Esophagus squamous epithelium (tissue), 5 donors: ENCODE measurements around the gene OR51A7. TPM values are rescaled to one million over a fixed set of nuclear protein-coding genes. Genes with fewer than 3 reads are reported as not detected.
"Not testable (repeated sequence)": the region's sequence is repeated elsewhere in the genome, so short reads cannot be mapped to it uniquely, and the experiment has no call there.

Experiments
- DNase-seq: peaks from one replicate; lab custom pipeline; 2025; lab: John Stamatoyannopoulos, UW
- H3K27ac ChIP-seq, 4 donors: fragments of 200-600 bp; sonication (generic); one replicate each; pipeline ENCODE4 v1.5.1; 2016 to 2019; ENCODE audit warnings: mild to moderate bottlenecking in 1 of 4
- H3K27me3 ChIP-seq, 4 donors: fragments of 200-600 bp; sonication (generic); 1 replicate in 3 of 4; 2 replicates in 1 of 4; pipeline versions ENCODE4 v1.5.1 to v1.6.0; 2017 to 2021; ENCODE audit warnings: antibody characterized with exemption in 1 of 4
- H3K36me3 ChIP-seq, 3 donors: fragments of 200-600 bp; sonication (generic); one replicate each; pipeline ENCODE4 v1.5.1; 2016 to 2019
- H3K4me1 ChIP-seq, 3 donors: fragments of 200-600 bp; sonication (generic); one replicate each; pipeline ENCODE4 v1.5.1; 2017 to 2019
- H3K4me3 ChIP-seq, 4 donors: fragments of 200-600 bp; sonication (generic); 1 replicate in 3 of 4; 2 replicates in 1 of 4; pipeline ENCODE4 v1.5.1; 2016 to 2019; ENCODE audit warnings: mild to moderate bottlenecking in 2 of 4, moderate library complexity in 1 of 4
- H3K9me3 ChIP-seq, 3 donors: fragments of 200-600 bp; sonication (generic); one replicate each; pipeline ENCODE4 v1.5.1; 2016 to 2019
- POLR2A ChIP-seq, 4 donors: fragments of 450-650 bp; IDR thresholded peaks; one replicate each; pipeline ENCODE4 v1.6.1; 2017; ENCODE audit warnings: antibody characterized with exemption in 4 of 4, mild to moderate bottlenecking in 4 of 4, moderate library complexity in 3 of 4
- WGBS, 2 donors: methylation state at CpG; one replicate each; pipeline ENCODE4 v1.1.5; 2018; 5-methylcytosine and 5-hydroxymethylcytosine counted together
- intact Hi-C: fragments of 100-400 bp; cut with DNase I; formaldehyde crosslinking; loops from one replicate; pipeline ENCODE4 v1.15.0; 2022
- total RNA-seq, 4 donors: library from RNA; depleted of rRNA; stranded (reverse); fragments of >200 nt; gene quantifications; one replicate each; pipeline ENCODE4 v1.1.0, GENCODE V29; 2016
- TF ChIP-seq, protein P1 (sequence below), 6 experiments: fragments of 450-650 bp in 4 of 6; fragments of 200-600 bp in 2 of 6; sonication (generic) in 2 of 6; IDR thresholded peaks; one replicate each; pipeline ENCODE4 v1.5.1; 2016 to 2019; ENCODE audit warnings: antibody characterized with exemption in 6 of 6, mild to moderate bottlenecking in 4 of 6, moderate library complexity in 4 of 6
- donor health status: DM: yes; HTN: yes; CAD: no.

OR51A7 gene, protein sequence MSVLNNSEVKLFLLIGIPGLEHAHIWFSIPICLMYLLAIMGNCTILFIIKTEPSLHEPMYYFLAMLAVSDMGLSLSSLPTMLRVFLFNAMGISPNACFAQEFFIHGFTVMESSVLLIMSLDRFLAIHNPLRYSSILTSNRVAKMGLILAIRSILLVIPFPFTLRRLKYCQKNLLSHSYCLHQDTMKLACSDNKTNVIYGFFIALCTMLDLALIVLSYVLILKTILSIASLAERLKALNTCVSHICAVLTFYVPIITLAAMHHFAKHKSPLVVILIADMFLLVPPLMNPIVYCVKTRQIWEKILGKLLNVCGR
- total RNA-seq: not detected

- Histone ChIP-seq H3K27me3 (no peaks in the 10 kb centered on the region), H3K27ac (no peak within 1 kb of the TSS), H3K4me1 (no peaks in the 10 kb centered on the region), H3K36me3 (no peaks in the 10 kb centered on the region), H3K4me3 (no peak within 1 kb of the TSS), H3K9me3 (no peaks in the 10 kb centered on the region)
- no peak for TF ChIP-seq POLR2A (IDR thresholded peaks at IDR 0.05)
- TF ChIP-seq, protein P1, sequence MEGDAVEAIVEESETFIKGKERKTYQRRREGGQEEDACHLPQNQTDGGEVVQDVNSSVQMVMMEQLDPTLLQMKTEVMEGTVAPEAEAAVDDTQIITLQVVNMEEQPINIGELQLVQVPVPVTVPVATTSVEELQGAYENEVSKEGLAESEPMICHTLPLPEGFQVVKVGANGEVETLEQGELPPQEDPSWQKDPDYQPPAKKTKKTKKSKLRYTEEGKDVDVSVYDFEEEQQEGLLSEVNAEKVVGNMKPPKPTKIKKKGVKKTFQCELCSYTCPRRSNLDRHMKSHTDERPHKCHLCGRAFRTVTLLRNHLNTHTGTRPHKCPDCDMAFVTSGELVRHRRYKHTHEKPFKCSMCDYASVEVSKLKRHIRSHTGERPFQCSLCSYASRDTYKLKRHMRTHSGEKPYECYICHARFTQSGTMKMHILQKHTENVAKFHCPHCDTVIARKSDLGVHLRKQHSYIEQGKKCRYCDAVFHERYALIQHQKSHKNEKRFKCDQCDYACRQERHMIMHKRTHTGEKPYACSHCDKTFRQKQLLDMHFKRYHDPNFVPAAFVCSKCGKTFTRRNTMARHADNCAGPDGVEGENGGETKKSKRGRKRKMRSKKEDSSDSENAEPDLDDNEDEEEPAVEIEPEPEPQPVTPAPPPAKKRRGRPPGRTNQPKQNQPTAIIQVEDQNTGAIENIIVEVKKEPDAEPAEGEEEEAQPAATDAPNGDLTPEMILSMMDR (IDR thresholded peaks at IDR 0.05): no peak
- intact Hi-C loops: no loop called here
- DNase-seq: no peak
These were observed at the start of gene OR51A7 for GRCh38 chr11:4903484-4903883. Gene OR51A7 (plus strand): TSS chr11:4903783. CDS start chr11:4907370, 3,587 bp downstream.

- intact Hi-C loops: not testable (repeated sequence)
These were observed 49.3 kb upstream of the OR51A7 start for GRCh38 chr11:4854286-4854685.

DNA sequence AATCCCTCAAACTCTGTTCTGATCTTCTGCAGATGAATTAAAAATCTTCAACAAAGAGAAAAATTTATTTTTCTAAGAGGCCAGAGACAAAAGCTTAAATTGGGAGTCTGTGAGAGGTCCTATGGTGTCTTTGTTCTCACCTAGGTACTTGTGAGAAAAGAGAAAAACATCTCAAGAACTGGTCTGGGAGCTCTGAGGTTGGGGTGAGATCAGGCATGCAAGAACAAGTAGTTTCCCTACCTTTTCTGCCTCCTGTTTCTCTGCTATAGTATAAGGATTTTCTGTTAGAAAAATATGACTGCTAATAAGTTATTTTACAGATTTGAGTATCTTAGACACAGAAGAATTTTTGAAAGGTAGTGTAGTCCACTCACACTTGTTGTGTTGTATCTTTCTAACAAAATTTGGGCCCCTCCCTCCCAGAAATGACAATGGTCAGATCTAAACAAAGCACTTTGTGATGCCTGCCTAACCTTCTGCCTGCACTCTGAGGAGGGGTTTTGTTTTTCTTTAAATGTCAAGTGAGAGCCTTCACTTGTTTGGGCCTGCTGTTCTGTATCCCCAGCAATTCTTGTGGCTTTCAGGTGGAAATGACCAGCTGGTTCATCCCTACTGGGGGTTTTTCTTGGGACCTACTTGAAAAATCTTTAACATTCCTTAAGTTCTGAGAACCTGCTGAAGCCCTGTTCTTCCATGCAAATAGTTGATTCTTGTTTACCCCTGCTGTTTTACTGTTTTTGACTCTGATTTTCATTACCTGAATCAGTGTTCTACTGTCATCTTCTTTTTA is 40.9 kb upstream of the OR51A7 start:
- Histone ChIP-seq H3K4me1 (no peaks in the 10 kb centered on the region), H3K4me3 (no peak overlapping the region), H3K36me3 (no peaks in the 10 kb centered on the region), H3K9me3 (no peaks in the 10 kb centered on the region), H3K27me3 (no peaks in the 10 kb centered on the region), H3K27ac (no peak overlapping the region)
- intact Hi-C loops: no loop called here
- no peak for TF ChIP-seq POLR2A (IDR thresholded peaks at IDR 0.05)
- TF ChIP-seq, protein P1 (IDR thresholded peaks at IDR 0.05): no peak
- DNase-seq: no peak

More at GRCh38 chr11:4854286-4854685, 49.3 kb upstream of the OR51A7 start:
- not testable (repeated sequence) for H3K27me3 ChIP-seq, H3K36me3 ChIP-seq, DNase-seq, H3K4me1 ChIP-seq, H3K9me3 ChIP-seq, H3K4me3 ChIP-seq, H3K27ac ChIP-seq
- WGBS, 2 donors: 72 to 100% methylated on average over 3 to 4 of the region's 7 CpGs

- no peaks in the 10 kb centered on the region for H3K36me3 ChIP-seq
- 74 to 77% methylated on average over 4 of the region's 4 CpGs for WGBS, 2 donors
- intact Hi-C loops: no loop called here
- no peaks in the 10 kb centered on the region for H3K9me3 ChIP-seq
- no peak for TF ChIP-seq POLR2A (IDR thresholded peaks at IDR 0.05)
- TF ChIP-seq, protein P1 (IDR thresholded peaks at IDR 0.05): no peak
- no peaks in the 10 kb centered on the region for H3K27me3 ChIP-seq
- DNase-seq: no peak
- H3K4me3 ChIP-seq: no peak overlapping the region
- H3K27ac ChIP-seq: no peak overlapping the region
- H3K4me1 ChIP-seq: no peaks in the 10 kb centered on the region
These were observed 39.7 kb upstream of the OR51A7 start for GRCh38 chr11:4863876-4864275.

GRCh38 chr11:4865855-4866254 is 37.7 kb upstream of the OR51A7 start:
- no peak for DNase-seq
- no peak for TF ChIP-seq POLR2A (IDR thresholded peaks at IDR 0.05)
- TF ChIP-seq, protein P1 (IDR thresholded peaks at IDR 0.05): no peak
- no peaks in the 10 kb centered on the region for H3K4me1 ChIP-seq
- no peaks in the 10 kb centered on the region for H3K27me3 ChIP-seq
- intact Hi-C loops: no loop called here
- H3K4me3 ChIP-seq: no peak overlapping the region
- 16 to 19% methylated on average over 1 of the region's 1 CpG for WGBS, 2 donors
- no peaks in the 10 kb centered on the region for H3K9me3 ChIP-seq
- no peak overlapping the region for H3K27ac ChIP-seq
- H3K36me3 ChIP-seq: no peaks in the 10 kb centered on the region
